GM21390 (cell line): ENCODE measurements around the gene TBX19.

Source experiments
- ATAC-seq: cut with Tn5 transposase; IDR thresholded peaks from one replicate; pipeline ENCODE4 v1.9.1; 2021; ENCODE audit not compliant: unreplicated experiment

TBX19 gene

GRCh38 chr1:168319691-168320090 lies 39.0 kb downstream of the TBX19 start:
- ATAC-seq, result no peak

- ATAC-seq, result no peak
Observed at GRCh38 chr1:168320149-168320548, 39.5 kb downstream of the TBX19 start.

GRCh38 chr1:168320800-168321450 lies 40.2 kb downstream of the TBX19 start:
- no peak for ATAC-seq

DNA sequence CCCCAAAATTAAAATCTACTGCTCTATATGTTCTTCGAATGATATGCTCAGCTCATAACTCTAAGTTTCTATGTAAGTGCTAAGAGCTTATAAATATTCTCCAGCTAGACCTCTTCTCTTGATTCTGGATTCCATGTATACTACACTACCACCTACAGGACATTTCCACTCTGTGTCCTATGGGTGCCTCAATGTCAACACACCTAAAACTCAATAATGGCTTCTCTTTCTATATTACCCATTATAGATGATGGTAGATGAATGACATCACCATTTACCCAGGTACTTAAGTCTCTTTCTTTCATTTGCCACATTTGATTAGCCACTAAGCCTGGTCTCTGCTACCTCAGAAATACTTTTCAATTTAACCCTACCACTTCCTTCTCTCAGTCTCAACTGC lies 41.3 kb downstream of the TBX19 start:
- ATAC-seq, result no peak

- no peak for ATAC-seq
Observed at GRCh38 chr1:168324745-168325425, 44.2 kb downstream of the TBX19 start.

DNA sequence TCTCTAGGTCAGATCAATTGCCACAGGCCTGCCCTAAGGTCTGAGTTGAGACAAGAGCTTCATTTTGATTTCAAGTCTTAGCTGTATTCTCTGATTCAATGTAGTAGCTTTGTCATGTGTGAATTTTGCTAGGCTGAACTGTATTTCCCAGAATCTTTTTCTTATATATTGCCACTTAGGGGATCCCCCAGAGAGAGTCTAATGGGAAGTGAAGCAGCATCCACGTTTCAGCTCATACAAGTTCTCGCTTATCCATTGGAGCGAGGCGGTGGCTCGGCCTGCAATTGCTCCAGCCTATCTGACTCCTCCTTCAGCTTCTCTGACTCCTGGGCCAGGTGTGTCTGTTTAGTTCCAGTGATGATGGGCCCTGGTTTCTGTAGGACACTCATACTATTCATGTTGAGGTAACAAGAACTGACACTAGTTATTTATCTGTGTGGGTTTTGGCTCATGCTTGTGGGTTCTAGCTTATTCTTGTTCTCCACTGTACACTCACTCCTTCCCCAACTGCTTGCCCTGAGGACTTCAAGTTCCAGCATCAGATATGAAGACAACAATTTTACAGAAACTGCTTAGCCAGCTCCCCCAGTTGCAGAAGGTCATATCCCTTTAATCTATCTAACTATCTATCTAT lies 48.2 kb downstream of the TBX19 start:
- no peak for ATAC-seq

GRCh38 chr1:168330285-168330684 lies 49.6 kb downstream of the TBX19 start:
- no peak for ATAC-seq

GRCh38 chr1:168331569-168331968 lies 50.9 kb downstream of the TBX19 start:
- no peak for ATAC-seq

DNA sequence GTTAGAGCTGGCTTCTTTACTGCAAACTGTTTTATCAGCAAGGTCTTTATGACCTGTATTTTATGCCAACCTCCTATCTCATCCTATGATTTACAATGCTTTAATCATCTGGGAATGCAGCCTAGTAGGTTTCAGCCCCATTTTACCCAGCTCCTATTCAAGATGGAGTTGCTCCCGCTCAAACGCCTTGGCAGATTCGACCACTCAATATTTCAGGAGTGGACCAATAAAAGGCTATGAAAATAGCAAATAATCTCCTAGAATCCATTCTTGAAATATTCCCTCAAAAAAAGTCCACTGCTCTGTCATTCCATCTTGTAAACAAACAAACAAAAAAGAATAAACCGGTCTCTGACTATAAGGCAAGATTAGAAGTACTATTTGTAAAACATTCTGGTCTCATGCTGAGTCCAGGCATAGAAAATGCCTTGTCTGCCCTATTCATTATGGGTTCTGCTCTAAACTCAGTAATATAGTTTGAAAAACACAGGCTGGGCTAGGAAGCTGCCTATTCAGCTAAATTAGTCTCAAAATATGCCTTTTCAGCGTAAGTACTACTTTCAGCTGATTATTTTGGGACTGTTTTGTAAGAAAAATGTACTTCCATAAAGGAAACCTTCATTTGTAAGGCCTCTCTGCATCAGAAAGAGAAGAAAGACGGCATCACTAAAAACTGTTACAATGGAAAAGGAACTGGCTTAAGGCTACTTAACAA lies 53.0 kb downstream of the TBX19 start:
- no peak for ATAC-seq

GRCh38 chr1:168335500-168335899 lies 54.8 kb downstream of the TBX19 start:
- no peak for ATAC-seq

DNA sequence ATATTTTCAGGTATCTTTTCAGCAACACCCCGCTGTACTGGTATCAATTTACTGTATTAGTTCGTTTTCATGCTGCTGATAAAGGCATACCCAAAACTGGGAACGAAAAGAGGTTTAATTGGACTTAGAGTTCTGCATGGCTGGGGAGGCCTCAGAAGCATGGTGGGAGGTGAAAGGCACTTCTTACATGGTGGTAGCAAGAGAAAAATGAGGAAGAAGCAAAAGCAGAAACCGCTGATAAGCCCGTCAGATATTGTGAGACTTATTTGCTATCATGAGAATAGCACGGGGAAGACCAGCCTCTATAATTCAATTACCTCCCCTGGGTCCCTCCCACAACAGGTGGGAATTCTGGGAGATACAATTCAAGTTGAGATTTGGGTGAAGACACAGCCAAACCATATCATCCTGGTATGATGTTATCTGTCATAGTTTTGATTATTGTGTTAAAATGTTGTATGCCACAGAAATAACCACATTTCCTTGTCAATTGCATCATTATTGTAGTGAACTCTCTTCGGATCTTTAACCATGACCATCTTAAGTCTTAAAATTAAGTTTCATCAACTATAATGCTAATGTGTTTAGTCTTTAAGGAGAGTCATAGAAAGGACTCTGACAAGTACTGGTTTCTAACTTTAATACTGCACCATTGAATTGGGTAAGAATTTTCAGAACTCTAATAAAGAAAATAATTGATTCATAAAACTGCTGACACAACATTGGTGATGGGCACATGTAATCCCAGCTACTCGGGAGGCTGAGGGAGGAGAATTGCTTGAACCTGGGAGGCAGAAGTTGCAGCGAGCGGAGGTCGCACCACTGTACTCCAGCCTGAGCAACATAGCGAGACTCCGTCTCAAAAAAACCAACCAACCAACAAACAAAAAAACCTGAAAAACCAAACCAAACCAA lies 58.2 kb downstream of the TBX19 start:
- ATAC-seq, result no peak

DNA sequence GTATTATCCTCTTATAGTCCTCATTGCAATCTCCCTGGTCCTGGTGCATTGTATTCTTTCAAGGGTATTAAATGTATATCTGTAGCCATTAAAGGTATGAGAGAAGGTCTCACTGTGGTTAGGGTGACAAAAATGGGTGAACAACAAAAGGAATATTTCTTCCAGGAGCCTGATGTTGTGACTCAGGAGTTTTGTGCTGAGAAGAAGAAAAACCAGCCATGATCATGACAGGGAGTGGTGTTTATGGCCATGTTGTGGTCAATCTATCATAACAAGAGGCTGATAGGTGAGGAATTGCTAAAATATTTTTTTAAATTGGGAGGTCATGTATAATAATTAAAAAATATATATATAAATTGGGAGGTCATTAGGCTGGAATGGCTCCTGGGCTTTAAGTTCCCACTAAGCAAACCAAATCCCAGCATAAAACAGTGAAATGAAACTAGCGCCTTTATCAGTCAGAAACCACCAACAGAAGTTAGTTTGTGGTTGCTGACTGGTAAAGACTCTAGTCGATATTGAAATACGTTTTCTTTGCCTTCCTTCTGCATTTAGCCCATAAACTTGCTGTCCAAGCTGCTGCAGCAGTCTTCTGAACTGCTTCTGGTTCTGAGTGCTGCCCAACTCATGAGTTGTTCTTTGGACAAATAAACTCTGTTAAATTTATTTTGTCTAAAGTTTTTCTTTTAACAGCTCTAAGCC lies 60.3 kb downstream of the TBX19 start:
- ATAC-seq, result no peak

GRCh38 chr1:168341483-168341975 lies 60.9 kb downstream of the TBX19 start:
- no peak for ATAC-seq

DNA sequence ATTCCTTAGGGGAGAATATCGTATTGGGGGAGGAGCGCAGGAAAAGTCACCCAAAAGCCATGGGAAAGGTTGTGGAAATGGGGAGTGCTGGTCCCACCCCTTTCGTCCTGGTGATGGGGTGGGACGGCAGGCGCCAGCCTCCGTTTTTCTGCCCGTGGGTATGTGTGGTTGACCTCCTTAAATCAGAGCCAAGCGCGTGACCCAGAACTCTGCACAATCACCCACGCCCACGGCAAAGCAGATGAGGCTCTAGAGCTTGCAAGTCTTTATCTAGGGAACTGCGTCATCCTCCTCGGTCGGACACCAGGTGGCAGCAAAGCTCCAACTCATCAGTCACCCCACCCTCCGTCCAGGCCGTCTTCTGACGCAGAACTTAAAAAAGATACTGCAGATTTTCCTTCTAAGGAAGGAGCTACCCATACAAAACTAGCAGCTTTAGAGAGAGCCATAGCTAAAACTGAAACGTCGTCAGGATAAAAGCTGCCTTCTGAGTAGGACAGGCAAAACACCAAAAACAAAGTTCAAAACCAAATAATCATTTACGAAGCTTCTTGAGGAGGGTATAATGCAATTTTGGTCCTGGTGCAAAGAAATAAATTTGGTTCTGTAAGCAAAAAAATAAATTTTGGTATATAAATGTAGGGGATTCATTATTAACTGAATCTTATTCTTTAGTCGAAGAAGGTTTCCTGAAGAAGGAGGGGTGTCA lies 62.0 kb downstream of the TBX19 start:
- ATAC-seq, result peak; percentile 94

GRCh38 chr1:168343566-168343965 lies 62.9 kb downstream of the TBX19 start:
- no peak for ATAC-seq

GRCh38 chr1:168344517-168344916 lies 63.8 kb downstream of the TBX19 start:
- ATAC-seq, result no peak

- ATAC-seq, result no peak
Observed at GRCh38 chr1:168345939-168346338, 65.3 kb downstream of the TBX19 start.

- ATAC-seq, result no peak
Observed at GRCh38 chr1:168347630-168348029, 67.0 kb downstream of the TBX19 start.

DNA sequence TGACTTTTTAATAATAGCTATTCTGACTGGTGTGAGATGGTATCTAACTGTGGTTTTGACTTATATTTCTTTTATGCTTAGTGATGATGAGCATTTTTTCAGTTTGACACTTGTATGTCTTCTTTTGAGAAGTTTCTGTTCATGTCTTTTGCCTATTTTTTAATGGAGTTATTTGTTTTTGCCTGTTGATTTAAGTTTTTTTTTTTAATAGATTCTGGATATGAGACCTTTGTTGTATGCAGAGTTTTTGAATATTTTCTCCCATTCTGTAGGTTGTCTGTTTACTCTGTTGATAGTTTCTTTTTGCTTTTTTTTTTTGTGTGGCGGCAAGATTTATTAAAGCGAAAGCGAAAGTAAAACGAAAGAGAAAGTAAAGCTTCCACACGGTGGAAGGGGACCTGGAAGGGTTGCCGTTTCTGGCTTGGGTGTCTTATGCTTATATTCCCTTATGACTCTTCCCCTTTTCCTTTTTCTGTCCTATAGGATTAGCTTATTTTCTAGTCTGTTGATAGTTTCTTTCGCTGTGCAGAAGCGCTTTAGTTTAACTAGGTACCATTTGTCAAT lies 67.6 kb downstream of the TBX19 start:
- no peak for ATAC-seq
